A549 (cell line): ENCODE measurements around the gene UNC5A. TPM values are rescaled to one million over a fixed set of nuclear protein-coding genes. Genes with fewer than 3 reads are reported as not detected.

Source experiments
- BHLHE40 ChIP-seq: IDR thresholded peaks from 2 replicates; pipeline ENCODE4 v1.6.1; 2012; ENCODE audit warnings: low read depth, low read length, inconsistent platforms
- CBX2 ChIP-seq: fragments of 200-600 bp; sonication (generic); IDR thresholded peaks from 2 replicates; pipeline ENCODE4 v1.6.1; 2016; ENCODE audit warnings: low read depth, mild to moderate bottlenecking, borderline replicate concordance
- CBX8 ChIP-seq: fragments of 200-600 bp; sonication (generic); IDR thresholded peaks from 2 replicates; pipeline ENCODE4 v1.6.1; 2016
- CHD2 ChIP-seq: fragments of 150-350 bp; IDR thresholded peaks from 2 replicates; pipeline ENCODE4 v1.6.1; 2014; ENCODE audit warnings: low read length; ENCODE audit not compliant: partially characterized antibody
- EHF ChIP-seq: fragments of 250-450 bp; sonication (Bioruptor Pico); IDR thresholded peaks from 2 replicates; pipeline ENCODE4 v1.5.0; 2020; ENCODE audit warnings: mild to moderate bottlenecking
- EHMT2 ChIP-seq: fragments of 200-600 bp; sonication (generic); IDR thresholded peaks from 2 replicates; pipeline ENCODE4 v1.6.1; 2016; ENCODE audit warnings: antibody characterized with exemption, low read depth, mild to moderate bottlenecking, moderate library complexity
- FOSL2 ChIP-seq, 2 experiments: fragments of 450-650 bp in 1 of 2; fragments of >200 bp in 1 of 2; sonication (Bioruptor Twin) in 1 of 2; formaldehyde crosslinking; IDR thresholded peaks; 2 replicates each; pipeline versions ENCODE4 v1.5.0 to v1.6.1; 2016 to 2020; ENCODE audit warnings: mild to moderate bottlenecking in 1 of 2, moderate library complexity in 1 of 2
- FOXS1 ChIP-seq: fragments of 250-450 bp; sonication (Bioruptor Pico); IDR thresholded peaks from 2 replicates; pipeline ENCODE4 v1.5.0; 2020; ENCODE audit warnings: mild to moderate bottlenecking, moderate library complexity
- GATA3 ChIP-seq: IDR thresholded peaks from 2 replicates; pipeline ENCODE4 v1.6.1; 2012; ENCODE audit warnings: borderline replicate concordance
- HDAC2 ChIP-seq: fragments of 200-600 bp; sonication (generic); IDR thresholded peaks from 2 replicates; pipeline ENCODE4 v1.6.1; 2016
- HOXA7 ChIP-seq: fragments of 250-450 bp; sonication (Bioruptor Pico); IDR thresholded peaks from 2 replicates; pipeline ENCODE4 v1.5.0; 2020; ENCODE audit warnings: mild to moderate bottlenecking, moderate library complexity
- HOXB13 ChIP-seq: fragments of 250-450 bp; sonication (Bioruptor Pico); IDR thresholded peaks from 2 replicates; pipeline ENCODE4 v1.5.0; 2020; ENCODE audit warnings: low read depth, mild to moderate bottlenecking, moderate library complexity
- JUN ChIP-seq, 2 experiments: fragments of >200 bp; sonication (Bioruptor Twin); formaldehyde crosslinking; IDR thresholded peaks; 2 replicates in 1 of 2; 3 replicates in 1 of 2; pipeline ENCODE4 v1.6.1; 2016 to 2017
- KDM5A ChIP-seq: fragments of 200-600 bp; sonication (generic); IDR thresholded peaks from 2 replicates; pipeline ENCODE4 v1.6.1; 2016; ENCODE audit warnings: antibody characterized with exemption, mild to moderate bottlenecking
- MAFK ChIP-seq: fragments of 450-650 bp; IDR thresholded peaks from 2 replicates; pipeline ENCODE4 v1.6.1; 2014; ENCODE audit not compliant: partially characterized antibody
- MAZ ChIP-seq: fragments of 150-350 bp; IDR thresholded peaks from 2 replicates; pipeline ENCODE4 v1.6.1; 2014; ENCODE audit warnings: antibody characterized with exemption, low read depth, low read length, borderline replicate concordance
- MYC ChIP-seq: IDR thresholded peaks from 2 replicates; pipeline ENCODE4 v1.6.1; 2012; ENCODE audit warnings: mild to moderate bottlenecking, inconsistent platforms, low read length, improper control_type of control experiment, borderline replicate concordance
- NPAS2 ChIP-seq: fragments of 250-450 bp; sonication (Bioruptor Pico); IDR thresholded peaks from 2 replicates; pipeline ENCODE4 v1.8.0; 2022; ENCODE audit warnings: mild to moderate bottlenecking, moderate library complexity, borderline replicate concordance
- NR3C1 ChIP-seq: fragments of >200 bp; sonication (Bioruptor Twin); formaldehyde crosslinking; IDR thresholded peaks from 3 replicates; pipeline ENCODE4 v1.6.1; 2017
- POLR2A ChIP-seq: IDR thresholded peaks from 2 replicates; pipeline ENCODE4 v1.6.1; 2012; ENCODE audit warnings: mild to moderate bottlenecking, low read length
- POLR2AphosphoS2 ChIP-seq: conservative IDR thresholded peaks from 2 replicates; pipeline ENCODE4 v1.6.1; 2012; ENCODE audit warnings: low read length, improper control_type of control experiment, inconsistent platforms
- RARB ChIP-seq: fragments of 250-450 bp; sonication (Bioruptor Pico); IDR thresholded peaks from 2 replicates; pipeline ENCODE4 v1.8.0; 2021; ENCODE audit warnings: mild to moderate bottlenecking, moderate library complexity
- RCOR1 ChIP-seq: fragments of 150-350 bp; IDR thresholded peaks from 2 replicates; pipeline ENCODE4 v1.6.1; 2014; ENCODE audit warnings: antibody characterized with exemption, low read length, low read depth
- RNF2 ChIP-seq: fragments of 200-600 bp; sonication (generic); IDR thresholded peaks from 2 replicates; pipeline ENCODE4 v1.6.1; 2016; ENCODE audit warnings: low read depth, mild to moderate bottlenecking, antibody characterized with exemption, moderate library complexity, borderline replicate concordance
- SMC3 ChIP-seq: fragments of >200 bp; sonication (Bioruptor Twin); formaldehyde crosslinking; IDR thresholded peaks from 3 replicates; pipeline ENCODE4 v1.6.1; 2018; ENCODE audit warnings: inconsistent platforms
- TFCP2L1 ChIP-seq: fragments of 250-450 bp; sonication (Bioruptor Pico); IDR thresholded peaks from 2 replicates; pipeline ENCODE4 v1.5.0; 2021; ENCODE audit warnings: mild to moderate bottlenecking
- ZSCAN20 ChIP-seq: fragments of 250-450 bp; sonication (Bioruptor Pico); IDR thresholded peaks from 2 replicates; pipeline ENCODE4 v1.8.0; 2022; ENCODE audit warnings: mild to moderate bottlenecking, moderate library complexity
- polyA plus RNA-seq, 4 experiments: library from polyadenylated mRNA; depleted of rRNA in 3 of 4; stranded (reverse); fragments of >200 nt; fragmentation: RNase III in 1 of 4; extraction: RNeasy Plus Mini Kit Qiagen cat#74134 plus additional on column Dnase treatment in 1 of 4; gene quantifications; 2 replicates in 3 of 4; 3 replicates in 1 of 4; pipeline ENCODE4 v1.2.3, GENCODE V29; 2011 to 2017
- TF ChIP-seq, protein P1 (sequence below): fragments of >200 bp; sonication (Bioruptor Twin); formaldehyde crosslinking; IDR thresholded peaks from 2 replicates; pipeline ENCODE4 v1.6.1; 2016
- TF ChIP-seq, protein P2 (sequence below): fragments of 200-600 bp; sonication (generic); IDR thresholded peaks from 2 replicates; pipeline ENCODE4 v1.6.1; 2016; ENCODE audit warnings: antibody characterized with exemption, mild to moderate bottlenecking, moderate library complexity
- TF ChIP-seq, protein P3 (sequence below): fragments of 250-450 bp; sonication (Bioruptor Pico); IDR thresholded peaks from 2 replicates; pipeline ENCODE4 v1.5.0; 2020; ENCODE audit warnings: low read depth, mild to moderate bottlenecking, moderate library complexity
- TF ChIP-seq, protein P4 (sequence below): fragments of >200 bp; sonication (Bioruptor Twin); formaldehyde crosslinking; IDR thresholded peaks from 3 replicates; pipeline ENCODE4 v1.6.1; 2016
- TF ChIP-seq, protein P5 (sequence below): IDR thresholded peaks from 2 replicates; pipeline ENCODE4 v1.6.1; 2012
- TF ChIP-seq, protein P6 (sequence below): fragments of 150-350 bp; IDR thresholded peaks from 2 replicates; pipeline ENCODE4 v1.6.1; 2014; ENCODE audit warnings: low read depth, mild to moderate bottlenecking, low read length
- TF ChIP-seq, protein P7 (sequence below): fragments of >200 bp; sonication (Bioruptor Twin); formaldehyde crosslinking; IDR thresholded peaks from 3 replicates; pipeline ENCODE4 v1.5.1; 2016
- TF ChIP-seq, protein P8 (sequence below): fragments of 450-650 bp; IDR thresholded peaks from 2 replicates; pipeline ENCODE4 v1.6.1; 2014; ENCODE audit warnings: antibody characterized with exemption

UNC5A gene
- polyA plus RNA-seq, 2 of the 4 experiments (the other 2 are of a cell fraction): 0.03 to 0.14 TPM

DNA sequence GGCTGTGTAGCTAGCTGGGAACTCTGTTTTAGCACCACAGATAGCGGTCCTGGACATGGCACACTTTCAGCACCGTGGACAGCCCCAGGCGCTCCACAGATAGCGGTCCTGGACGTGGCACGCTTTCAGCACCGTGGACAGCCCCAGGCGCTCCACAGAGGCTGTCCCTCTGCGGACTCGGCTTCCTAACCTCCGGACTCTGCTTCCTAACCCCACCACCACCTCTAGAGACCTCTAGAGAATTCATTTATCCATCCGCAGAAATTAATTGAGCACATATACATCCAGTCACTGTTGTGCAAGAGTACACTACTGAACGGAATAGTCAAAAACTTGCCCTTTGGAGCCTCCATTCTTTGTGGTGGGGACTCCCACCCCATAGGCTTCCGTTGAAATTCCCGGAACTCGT lies 27.4 kb downstream of the UNC5A start (continued):
- TF ChIP-seq MYC (no peak), JUN (IDR thresholded peaks at IDR 0.05) (no peak), EHF (peak; percentile 97), POLR2A (no peak), NPAS2 (CRISPR knock-in tag) (no peak), RARB (CRISPR knock-in tag) (no peak), POLR2AphosphoS2 (no peak), RCOR1 (peak; percentile 89), FOSL2 (IDR thresholded peaks at IDR 0.05) (no peak), FOSL2 (CRISPR knock-in tag; IDR thresholded peaks at IDR 0.05) (no peak), CBX2 (no peak), SMC3 (no peak), MAZ (no peak), HOXB13 (CRISPR knock-in tag) (peak; percentile 97), FOXS1 (peak; percentile 97), MAFK (no peak), KDM5A (no peak), NR3C1 (no peak), HDAC2 (peak; percentile 58; the same call in 1 of the 2 replicates), CBX8 (no peak), CHD2 (no peak), EHMT2 (peak; percentile 100), ZSCAN20 (CRISPR knock-in tag) (peak; percentile 98), RNF2 (no peak), BHLHE40 (no peak), GATA3 (no peak), HOXA7 (CRISPR knock-in tag) (peak; percentile 76), TFCP2L1 (peak; percentile 59; the same call in 1 of the 2 replicates)
- TF ChIP-seq, protein P1, sequence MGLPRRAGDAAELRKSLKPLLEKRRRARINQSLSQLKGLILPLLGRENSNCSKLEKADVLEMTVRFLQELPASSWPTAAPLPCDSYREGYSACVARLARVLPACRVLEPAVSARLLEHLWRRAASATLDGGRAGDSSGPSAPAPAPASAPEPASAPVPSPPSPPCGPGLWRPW: no peak
- TF ChIP-seq, protein P2, sequence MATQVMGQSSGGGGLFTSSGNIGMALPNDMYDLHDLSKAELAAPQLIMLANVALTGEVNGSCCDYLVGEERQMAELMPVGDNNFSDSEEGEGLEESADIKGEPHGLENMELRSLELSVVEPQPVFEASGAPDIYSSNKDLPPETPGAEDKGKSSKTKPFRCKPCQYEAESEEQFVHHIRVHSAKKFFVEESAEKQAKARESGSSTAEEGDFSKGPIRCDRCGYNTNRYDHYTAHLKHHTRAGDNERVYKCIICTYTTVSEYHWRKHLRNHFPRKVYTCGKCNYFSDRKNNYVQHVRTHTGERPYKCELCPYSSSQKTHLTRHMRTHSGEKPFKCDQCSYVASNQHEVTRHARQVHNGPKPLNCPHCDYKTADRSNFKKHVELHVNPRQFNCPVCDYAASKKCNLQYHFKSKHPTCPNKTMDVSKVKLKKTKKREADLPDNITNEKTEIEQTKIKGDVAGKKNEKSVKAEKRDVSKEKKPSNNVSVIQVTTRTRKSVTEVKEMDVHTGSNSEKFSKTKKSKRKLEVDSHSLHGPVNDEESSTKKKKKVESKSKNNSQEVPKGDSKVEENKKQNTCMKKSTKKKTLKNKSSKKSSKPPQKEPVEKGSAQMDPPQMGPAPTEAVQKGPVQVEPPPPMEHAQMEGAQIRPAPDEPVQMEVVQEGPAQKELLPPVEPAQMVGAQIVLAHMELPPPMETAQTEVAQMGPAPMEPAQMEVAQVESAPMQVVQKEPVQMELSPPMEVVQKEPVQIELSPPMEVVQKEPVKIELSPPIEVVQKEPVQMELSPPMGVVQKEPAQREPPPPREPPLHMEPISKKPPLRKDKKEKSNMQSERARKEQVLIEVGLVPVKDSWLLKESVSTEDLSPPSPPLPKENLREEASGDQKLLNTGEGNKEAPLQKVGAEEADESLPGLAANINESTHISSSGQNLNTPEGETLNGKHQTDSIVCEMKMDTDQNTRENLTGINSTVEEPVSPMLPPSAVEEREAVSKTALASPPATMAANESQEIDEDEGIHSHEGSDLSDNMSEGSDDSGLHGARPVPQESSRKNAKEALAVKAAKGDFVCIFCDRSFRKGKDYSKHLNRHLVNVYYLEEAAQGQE: peak; percentile 100
- TF ChIP-seq, protein P3, sequence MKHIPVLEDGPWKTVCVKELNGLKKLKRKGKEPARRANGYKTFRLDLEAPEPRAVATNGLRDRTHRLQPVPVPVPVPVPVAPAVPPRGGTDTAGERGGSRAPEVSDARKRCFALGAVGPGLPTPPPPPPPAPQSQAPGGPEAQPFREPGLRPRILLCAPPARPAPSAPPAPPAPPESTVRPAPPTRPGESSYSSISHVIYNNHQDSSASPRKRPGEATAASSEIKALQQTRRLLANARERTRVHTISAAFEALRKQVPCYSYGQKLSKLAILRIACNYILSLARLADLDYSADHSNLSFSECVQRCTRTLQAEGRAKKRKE (CRISPR knock-in tag): peak; percentile 98
- TF ChIP-seq, protein P4, sequence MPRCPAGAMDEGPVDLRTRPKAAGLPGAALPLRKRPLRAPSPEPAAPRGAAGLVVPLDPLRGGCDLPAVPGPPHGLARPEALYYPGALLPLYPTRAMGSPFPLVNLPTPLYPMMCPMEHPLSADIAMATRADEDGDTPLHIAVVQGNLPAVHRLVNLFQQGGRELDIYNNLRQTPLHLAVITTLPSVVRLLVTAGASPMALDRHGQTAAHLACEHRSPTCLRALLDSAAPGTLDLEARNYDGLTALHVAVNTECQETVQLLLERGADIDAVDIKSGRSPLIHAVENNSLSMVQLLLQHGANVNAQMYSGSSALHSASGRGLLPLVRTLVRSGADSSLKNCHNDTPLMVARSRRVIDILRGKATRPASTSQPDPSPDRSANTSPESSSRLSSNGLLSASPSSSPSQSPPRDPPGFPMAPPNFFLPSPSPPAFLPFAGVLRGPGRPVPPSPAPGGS: no peak
- TF ChIP-seq, protein P5, sequence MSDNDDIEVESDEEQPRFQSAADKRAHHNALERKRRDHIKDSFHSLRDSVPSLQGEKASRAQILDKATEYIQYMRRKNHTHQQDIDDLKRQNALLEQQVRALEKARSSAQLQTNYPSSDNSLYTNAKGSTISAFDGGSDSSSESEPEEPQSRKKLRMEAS: peak; percentile 77
- TF ChIP-seq, protein P6, sequence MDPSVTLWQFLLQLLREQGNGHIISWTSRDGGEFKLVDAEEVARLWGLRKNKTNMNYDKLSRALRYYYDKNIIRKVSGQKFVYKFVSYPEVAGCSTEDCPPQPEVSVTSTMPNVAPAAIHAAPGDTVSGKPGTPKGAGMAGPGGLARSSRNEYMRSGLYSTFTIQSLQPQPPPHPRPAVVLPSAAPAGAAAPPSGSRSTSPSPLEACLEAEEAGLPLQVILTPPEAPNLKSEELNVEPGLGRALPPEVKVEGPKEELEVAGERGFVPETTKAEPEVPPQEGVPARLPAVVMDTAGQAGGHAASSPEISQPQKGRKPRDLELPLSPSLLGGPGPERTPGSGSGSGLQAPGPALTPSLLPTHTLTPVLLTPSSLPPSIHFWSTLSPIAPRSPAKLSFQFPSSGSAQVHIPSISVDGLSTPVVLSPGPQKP: no peak
- TF ChIP-seq, protein P7, sequence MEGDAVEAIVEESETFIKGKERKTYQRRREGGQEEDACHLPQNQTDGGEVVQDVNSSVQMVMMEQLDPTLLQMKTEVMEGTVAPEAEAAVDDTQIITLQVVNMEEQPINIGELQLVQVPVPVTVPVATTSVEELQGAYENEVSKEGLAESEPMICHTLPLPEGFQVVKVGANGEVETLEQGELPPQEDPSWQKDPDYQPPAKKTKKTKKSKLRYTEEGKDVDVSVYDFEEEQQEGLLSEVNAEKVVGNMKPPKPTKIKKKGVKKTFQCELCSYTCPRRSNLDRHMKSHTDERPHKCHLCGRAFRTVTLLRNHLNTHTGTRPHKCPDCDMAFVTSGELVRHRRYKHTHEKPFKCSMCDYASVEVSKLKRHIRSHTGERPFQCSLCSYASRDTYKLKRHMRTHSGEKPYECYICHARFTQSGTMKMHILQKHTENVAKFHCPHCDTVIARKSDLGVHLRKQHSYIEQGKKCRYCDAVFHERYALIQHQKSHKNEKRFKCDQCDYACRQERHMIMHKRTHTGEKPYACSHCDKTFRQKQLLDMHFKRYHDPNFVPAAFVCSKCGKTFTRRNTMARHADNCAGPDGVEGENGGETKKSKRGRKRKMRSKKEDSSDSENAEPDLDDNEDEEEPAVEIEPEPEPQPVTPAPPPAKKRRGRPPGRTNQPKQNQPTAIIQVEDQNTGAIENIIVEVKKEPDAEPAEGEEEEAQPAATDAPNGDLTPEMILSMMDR: no peak
- TF ChIP-seq, protein P8, sequence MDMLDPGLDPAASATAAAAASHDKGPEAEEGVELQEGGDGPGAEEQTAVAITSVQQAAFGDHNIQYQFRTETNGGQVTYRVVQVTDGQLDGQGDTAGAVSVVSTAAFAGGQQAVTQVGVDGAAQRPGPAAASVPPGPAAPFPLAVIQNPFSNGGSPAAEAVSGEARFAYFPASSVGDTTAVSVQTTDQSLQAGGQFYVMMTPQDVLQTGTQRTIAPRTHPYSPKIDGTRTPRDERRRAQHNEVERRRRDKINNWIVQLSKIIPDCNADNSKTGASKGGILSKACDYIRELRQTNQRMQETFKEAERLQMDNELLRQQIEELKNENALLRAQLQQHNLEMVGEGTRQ: no peak
